Progenitor cell of endocrine pancreas (in vitro differentiated cells): ENCODE results near the gene TRIM71. TPM values are rescaled to one million over a fixed set of nuclear protein-coding genes. Genes with fewer than 3 reads are reported as not detected.

Experiments
- DNase-seq: peaks from one replicate; pipeline ENCODE4 v3.0.0; 2021; ENCODE audit warnings: low spot score; ENCODE audit not compliant: unreplicated experiment
- H3K27ac Mint-ChIP-seq: 2 replicates; pipeline ENCODE4 v1.8.0; 2021; ENCODE audit warnings: mild to moderate bottlenecking, moderate library complexity, mixed read lengths
- H3K27me3 Mint-ChIP-seq: 2 replicates; pipeline ENCODE4 v1.8.0; 2021; ENCODE audit warnings: mixed read lengths
- H3K36me3 Mint-ChIP-seq: 2 replicates; pipeline ENCODE4 v1.8.0; 2022; ENCODE audit warnings: mixed read lengths; ENCODE audit not compliant: insufficient read depth
- H3K4me1 Mint-ChIP-seq: 2 replicates; pipeline ENCODE4 v1.8.0; 2021; ENCODE audit warnings: low read depth, mixed read lengths
- H3K4me3 Mint-ChIP-seq: 2 replicates; pipeline ENCODE4 v1.8.0; 2021; ENCODE audit warnings: low read depth, mild to moderate bottlenecking, moderate library complexity, mixed read lengths
- H3K9me3 Mint-ChIP-seq: 2 replicates; pipeline ENCODE4 v1.8.0; 2021; ENCODE audit warnings: low read depth, mixed read lengths
- CTCF ChIP-seq: fragments of 200-600 bp; sonication (generic); IDR thresholded peaks from one replicate; pipeline ENCODE4 v1.5.0; 2021; ENCODE audit warnings: antibody characterized with exemption, mild to moderate bottlenecking; ENCODE audit not compliant: unreplicated experiment
- total RNA-seq: library from RNA; stranded (reverse); gene quantifications from 2 replicates; pipeline ENCODE4 v1.2.1, GENCODE V29; 2021

Gene TRIM71
- total RNA-seq, 1 donor from 2014 or later, result 61.3 TPM

GRCh38 chr3:32868719-32869512 is 51.1 kb downstream of the TRIM71 start:
- H3K36me3 Mint-ChIP-seq, result no peaks in the 10 kb centered on the region
- peaks cover 63% of the 10 kb centered on the region for H3K4me1 Mint-ChIP-seq
- H3K27me3 Mint-ChIP-seq, result no peaks in the 10 kb centered on the region
- no peaks in the 10 kb centered on the region for H3K9me3 Mint-ChIP-seq
- no peak for TF ChIP-seq CTCF
- peak overlapping the region; percentile 96 for H3K27ac Mint-ChIP-seq
- H3K4me3 Mint-ChIP-seq, result no peak overlapping the region
- no peak for DNase-seq

GRCh38 chr3:32869513-32870047 is 51.8 kb downstream of the TRIM71 start:
- DNase-seq, result no peak
- Mint-ChIP-seq H3K4me1 (peaks cover 59% of the 10 kb centered on the region), H3K27me3 (no peaks in the 10 kb centered on the region)

GRCh38 chr3:32870373-32871095 is 52.7 kb downstream of the TRIM71 start:
- peak overlapping the region; percentile 96 for H3K27ac Mint-ChIP-seq
- no peak for DNase-seq
- H3K4me1 Mint-ChIP-seq, result peaks cover 49% of the 10 kb centered on the region
- no peaks in the 10 kb centered on the region for H3K27me3 Mint-ChIP-seq
- peaks cover 3% of the 10 kb centered on the region for H3K36me3 Mint-ChIP-seq
- TF ChIP-seq CTCF, result no peak
- peak overlapping the region; percentile 24 for H3K4me3 Mint-ChIP-seq
- H3K9me3 Mint-ChIP-seq, result no peaks in the 10 kb centered on the region

More at GRCh38 chr3:32869513-32870047, 51.8 kb downstream of the TRIM71 start:
- peaks cover 2% of the 10 kb centered on the region for H3K36me3 Mint-ChIP-seq
- TF ChIP-seq CTCF, result no peak
- H3K9me3 Mint-ChIP-seq, result no peaks in the 10 kb centered on the region
- peak overlapping the region; percentile 52 for H3K4me3 Mint-ChIP-seq
- peak overlapping the region; percentile 96 for H3K27ac Mint-ChIP-seq

GRCh38 chr3:32871273-32871672 is 53.5 kb downstream of the TRIM71 start:
- Mint-ChIP-seq H3K9me3 (no peaks in the 10 kb centered on the region), H3K27me3 (no peaks in the 10 kb centered on the region), H3K4me1 (peaks cover 44% of the 10 kb centered on the region), H3K27ac (peak overlapping the region; percentile 70), H3K4me3 (no peak overlapping the region), H3K36me3 (peaks cover 7% of the 10 kb centered on the region)
- no peak for DNase-seq
- TF ChIP-seq CTCF, result no peak
